Fibroblast of peridontal ligament (primary cell): ENCODE measurements around the gene ETV3.
A peak's percentile ranks its signal among the peaks of the same experiment; 100 is the strongest.
"Not testable (repeated sequence)": the region's sequence is repeated elsewhere in the genome, so short reads cannot be mapped to it uniquely, and the experiment has no call there.

Source experiments
- DNase-seq: peaks from one replicate; pipeline ENCODE4 v3.0.0-alpha.2; 2010; ENCODE audit errors: extremely low read depth

ETV3 gene

GRCh38 chr1:157138220-157139051 lies at the start of gene ETV3:
TSS of gene ETV3 (minus strand) at chr1:157138395. CDS start at chr1:157136352, 2,043 bp downstream.
- DNase-seq: peak; percentile 82

- no peak for DNase-seq
These were observed 48.2 kb upstream of the ETV3 start for GRCh38 chr1:157186281-157186992.

DNA sequence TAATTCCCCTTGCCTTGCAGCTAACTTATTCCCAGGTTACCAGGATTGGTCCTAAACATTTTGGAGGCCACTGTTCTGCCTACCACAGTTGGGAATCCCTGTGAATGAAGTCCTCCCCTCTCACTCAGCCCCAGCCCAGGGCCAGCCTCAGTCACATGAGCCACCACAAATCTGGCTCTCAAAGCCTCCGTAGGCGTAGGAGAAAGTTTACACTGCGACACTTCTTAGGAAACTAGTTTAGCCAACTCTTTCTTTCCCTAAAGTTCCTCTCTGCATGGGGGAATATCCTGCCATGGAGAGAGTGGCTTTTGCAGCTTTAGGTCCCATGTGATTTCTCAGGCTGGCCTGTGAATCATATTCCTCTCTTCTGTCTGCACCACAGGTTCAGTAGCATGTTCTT lies 45.7 kb upstream of the ETV3 start:
- no peak for DNase-seq

GRCh38 chr1:157182371-157182770 lies 44.2 kb upstream of the ETV3 start:
- not testable (repeated sequence) for DNase-seq

- no peak for DNase-seq
These were observed 43.6 kb upstream of the ETV3 start for GRCh38 chr1:157181790-157182189.

- DNase-seq: no peak
These were observed 43.1 kb upstream of the ETV3 start for GRCh38 chr1:157181258-157181657.

- DNase-seq: no peak
These were observed 40.3 kb upstream of the ETV3 start for GRCh38 chr1:157178490-157178889.

DNA sequence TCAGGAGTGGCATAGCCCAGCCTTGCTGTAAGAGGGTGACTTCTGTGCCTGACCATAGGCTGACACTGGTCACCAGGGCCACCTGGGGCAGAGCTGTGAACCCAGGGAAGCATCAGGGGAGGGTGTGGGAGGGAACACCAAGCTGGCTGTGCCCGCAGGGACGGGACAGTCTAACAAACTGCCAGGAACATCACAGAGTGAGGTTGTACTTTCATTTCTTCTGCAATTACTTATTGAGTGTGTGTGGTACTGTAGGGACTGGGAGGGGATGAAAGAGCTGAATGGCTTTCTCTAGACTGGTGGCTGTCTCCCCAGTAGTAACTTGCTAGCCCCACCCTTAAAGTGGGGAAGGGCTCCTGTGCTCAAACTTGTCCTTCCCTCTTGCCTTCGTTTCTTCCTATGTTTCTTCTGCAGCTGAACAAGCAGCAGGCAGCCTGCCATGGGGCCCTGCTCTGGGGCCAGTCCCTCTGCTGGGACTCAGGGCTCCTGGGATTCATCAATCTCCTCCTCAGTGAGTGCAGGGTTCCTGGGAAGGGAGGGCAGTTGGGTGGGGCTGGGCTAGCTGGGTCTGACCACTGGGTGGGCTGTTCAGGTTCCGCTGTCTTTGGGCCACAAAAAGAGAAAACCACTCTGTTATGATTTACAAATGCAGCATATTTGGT lies 39.7 kb upstream of the ETV3 start:
- DNase-seq: no peak

DNA sequence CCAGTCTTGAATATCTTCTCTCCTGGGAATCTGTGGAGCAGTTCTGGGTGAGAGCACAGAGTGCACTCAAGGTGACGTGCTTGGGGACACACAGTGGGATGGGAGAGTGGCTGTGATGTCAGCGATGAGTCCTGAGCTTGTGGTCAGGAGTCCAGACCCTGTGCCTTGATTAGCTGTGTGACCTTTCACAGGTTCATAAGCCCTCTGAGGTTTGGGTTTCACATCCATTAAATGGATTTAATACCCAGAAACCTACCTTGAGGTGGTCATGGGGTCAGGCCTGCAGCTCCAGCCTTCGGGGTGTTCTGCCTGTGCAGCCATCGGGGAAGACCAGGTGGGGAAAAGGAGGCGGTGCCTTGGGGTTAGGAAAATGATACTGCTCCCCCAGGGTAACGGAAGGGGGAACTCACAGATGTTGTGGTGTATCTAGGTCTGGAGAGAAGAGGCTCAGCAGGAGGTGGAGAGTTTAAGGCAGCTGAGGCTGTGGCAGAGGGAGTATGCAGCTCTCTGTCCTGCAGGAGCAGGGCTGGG lies 38.5 kb upstream of the ETV3 start:
- no peak for DNase-seq

GRCh38 chr1:157176016-157176415 lies 37.8 kb upstream of the ETV3 start:
- DNase-seq: no peak

DNA sequence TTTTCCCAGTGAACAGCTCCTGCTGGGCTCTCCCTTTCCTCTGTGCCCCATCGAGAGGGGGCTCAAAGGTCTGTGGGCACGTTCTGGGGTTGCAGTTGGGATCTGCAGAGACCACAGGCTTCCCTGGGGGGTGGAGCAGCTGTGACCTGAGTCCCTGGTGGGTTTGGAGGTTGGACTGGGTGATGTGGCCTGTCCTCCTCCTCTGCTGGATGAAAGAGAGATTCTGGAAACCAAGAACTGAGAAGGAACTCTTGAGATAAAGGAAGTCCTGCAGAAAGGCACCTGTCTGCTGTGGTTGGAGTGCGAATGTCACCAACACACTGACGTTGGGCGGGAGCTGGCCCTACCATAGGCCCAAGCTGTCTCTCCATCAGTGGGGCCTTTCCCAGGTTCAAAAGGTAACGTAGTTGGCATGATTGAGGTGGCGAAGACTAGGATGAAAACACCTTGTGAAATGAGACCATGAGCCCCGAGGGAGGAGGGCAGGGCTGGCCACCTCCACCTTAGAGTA lies 35.8 kb upstream of the ETV3 start:
- DNase-seq: no peak

- not testable (repeated sequence) for DNase-seq
These were observed 35.0 kb upstream of the ETV3 start for GRCh38 chr1:157173241-157173640.

- DNase-seq: not testable (repeated sequence)
These were observed 34.4 kb upstream of the ETV3 start for GRCh38 chr1:157172591-157172990.

- DNase-seq: not testable (repeated sequence)
These were observed 33.8 kb upstream of the ETV3 start for GRCh38 chr1:157171903-157172503.

GRCh38 chr1:157170677-157171515 lies 32.7 kb upstream of the ETV3 start:
- DNase-seq: no peak

- DNase-seq: no peak
These were observed 29.8 kb upstream of the ETV3 start for GRCh38 chr1:157168015-157168414.

- DNase-seq: no peak
These were observed 29.2 kb upstream of the ETV3 start for GRCh38 chr1:157167437-157167836.

GRCh38 chr1:157166590-157166989 lies 28.4 kb upstream of the ETV3 start:
- DNase-seq: no peak

DNA sequence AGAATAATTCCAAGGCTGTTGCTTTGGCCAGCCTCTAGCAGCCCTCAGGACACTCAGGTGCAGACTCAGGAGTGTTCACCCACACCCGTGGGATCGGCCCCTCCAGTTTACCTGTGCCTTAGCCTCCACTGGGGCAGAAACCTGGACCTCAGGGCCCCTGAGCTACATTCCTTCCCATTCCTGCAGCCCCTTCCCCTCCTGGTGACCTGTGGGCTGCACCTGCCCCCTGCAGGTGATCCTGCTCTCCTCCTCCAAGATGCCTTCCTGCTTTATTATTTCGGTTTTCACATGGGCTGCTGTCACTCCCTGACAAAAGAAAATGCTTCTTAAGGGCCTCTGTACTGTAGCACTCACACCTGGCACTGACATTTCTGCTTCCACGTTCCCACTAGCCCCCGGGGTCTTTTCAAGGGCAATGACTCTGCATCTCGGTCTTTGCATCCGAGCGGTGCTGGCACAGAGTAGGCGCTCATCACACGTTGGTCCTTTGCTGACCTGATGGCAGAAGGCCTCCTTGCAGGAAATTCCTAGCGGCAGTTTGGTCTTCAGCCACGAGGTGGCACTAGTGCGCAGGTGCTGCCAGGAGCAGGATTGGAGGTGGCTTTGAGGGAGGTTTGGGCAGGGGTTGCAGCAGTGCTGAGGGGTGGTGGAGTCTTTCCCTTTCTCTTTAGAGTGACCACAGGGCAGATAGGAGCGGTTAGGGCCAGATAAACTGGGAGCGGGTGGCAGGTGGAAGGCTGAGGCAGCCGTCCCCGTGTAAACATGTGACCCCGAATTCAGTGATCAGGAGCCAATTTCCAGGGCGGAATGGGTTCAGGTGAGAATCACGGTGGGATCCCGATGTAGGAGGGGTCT lies 25.3 kb upstream of the ETV3 start:
- DNase-seq: peak; percentile 52

DNA sequence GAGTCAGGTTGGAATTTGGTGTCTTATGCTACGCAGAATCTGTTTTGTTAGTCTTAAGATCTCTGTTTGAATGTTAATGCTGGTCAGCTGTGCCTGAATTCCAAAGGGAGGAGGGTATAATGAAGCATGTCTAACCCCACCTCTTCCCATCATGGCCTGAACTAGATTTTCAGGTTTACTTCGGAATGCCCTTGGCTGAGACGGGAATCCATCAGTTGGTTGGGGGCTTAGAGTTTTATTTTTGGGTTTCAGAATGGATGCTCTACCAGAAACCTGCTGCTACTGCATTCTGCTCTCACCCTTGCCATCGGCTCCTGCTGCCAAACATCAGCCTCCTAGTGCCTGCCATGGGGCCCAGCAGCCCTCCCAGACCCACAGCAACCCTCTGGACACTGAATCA lies 24.1 kb upstream of the ETV3 start:
- no peak for DNase-seq
